HUES64 (cell line): ENCODE measurements around the gene SYNC.
"Not testable (repeated sequence)": the region's sequence is repeated elsewhere in the genome, so short reads cannot be mapped to it uniquely, and the experiment has no call there.

ENCODE experiments used
- H3K27ac ChIP-seq: 2 replicates; pipeline ENCODE4 v1.7.0; 2013; ENCODE audit warnings: low read depth, low read length, inconsistent platforms
- H3K27me3 ChIP-seq: 2 replicates; pipeline ENCODE4 v1.6.1; 2013; ENCODE audit warnings: mild to moderate bottlenecking, low read length; ENCODE audit not compliant: insufficient read depth
- H3K36me3 ChIP-seq: 2 replicates; pipeline ENCODE4 v1.6.1; 2013; ENCODE audit warnings: mild to moderate bottlenecking, low read length; ENCODE audit not compliant: insufficient read depth
- H3K4me1 ChIP-seq: 2 replicates; pipeline ENCODE4 v1.6.1; 2013; ENCODE audit warnings: mild to moderate bottlenecking, low read length, moderate library complexity; ENCODE audit not compliant: insufficient read depth
- H3K4me3 ChIP-seq: 2 replicates; pipeline ENCODE4 v1.5.1; 2013; ENCODE audit warnings: mild to moderate bottlenecking, low read length, moderate library complexity
- H3K9ac ChIP-seq: 2 replicates; pipeline ENCODE4 v1.6.1; 2013; ENCODE audit warnings: mild to moderate bottlenecking, low read depth, low read length
- H3K9me3 ChIP-seq: 2 replicates; pipeline ENCODE4 v1.6.1; 2013; ENCODE audit warnings: low read depth, low read length; ENCODE audit not compliant: insufficient read depth
- WGBS: fragments of 150-250, 120-280 bp; methylation state at CpG from one replicate; pipeline ENCODE4 v1.1.7; 2013; ENCODE audit warnings: missing lambda C conversion rate; 5-methylcytosine and 5-hydroxymethylcytosine counted together

The SYNC gene

GRCh38 chr1:32719681-32720275 is 17.2 kb upstream of the SYNC start:
- Histone ChIP-seq H3K36me3 (no peaks in the 10 kb centered on the region), H3K4me1 (peaks cover 15% of the 10 kb centered on the region), H3K27me3 (no peaks in the 10 kb centered on the region), H3K4me3 (no peak overlapping the region), H3K27ac (no peak overlapping the region), H3K9me3 (no peaks in the 10 kb centered on the region), H3K9ac (no peak overlapping the region)
- 95% methylated on average over 4 of the region's 4 CpGs for WGBS

DNA sequence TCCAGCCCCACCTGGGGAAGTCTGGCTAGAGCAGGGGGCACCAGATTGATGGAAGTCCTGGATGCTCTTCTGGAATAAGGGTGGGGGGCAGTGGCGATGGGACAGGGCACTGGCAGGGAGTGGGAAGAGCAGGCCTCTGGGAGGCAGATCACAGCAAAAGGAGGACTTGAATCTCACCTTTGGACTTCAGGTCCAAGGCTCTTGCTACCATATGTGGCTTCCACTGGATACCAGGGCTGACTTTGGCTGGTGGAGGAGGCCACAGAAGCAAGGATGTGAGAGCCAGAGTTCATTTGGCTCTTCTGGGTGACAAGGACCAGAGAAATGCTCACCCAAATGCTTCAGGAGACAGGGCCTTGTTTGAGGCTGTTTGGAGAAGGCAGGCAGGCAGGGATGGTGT is 16.0 kb upstream of the SYNC start:
- Histone ChIP-seq H3K27me3 (no peaks in the 10 kb centered on the region), H3K36me3 (no peaks in the 10 kb centered on the region), H3K9me3 (no peaks in the 10 kb centered on the region), H3K4me3 (no peak overlapping the region), H3K4me1 (peaks cover 12% of the 10 kb centered on the region), H3K27ac (no peak overlapping the region), H3K9ac (no peak overlapping the region)
- 89% methylated on average over 1 of the region's 1 CpG for WGBS

- Histone ChIP-seq H3K4me1 (peaks cover 12% of the 10 kb centered on the region), H3K27ac (no peak overlapping the region)
These were observed 15.5 kb upstream of the SYNC start for GRCh38 chr1:32718036-32718435.

DNA sequence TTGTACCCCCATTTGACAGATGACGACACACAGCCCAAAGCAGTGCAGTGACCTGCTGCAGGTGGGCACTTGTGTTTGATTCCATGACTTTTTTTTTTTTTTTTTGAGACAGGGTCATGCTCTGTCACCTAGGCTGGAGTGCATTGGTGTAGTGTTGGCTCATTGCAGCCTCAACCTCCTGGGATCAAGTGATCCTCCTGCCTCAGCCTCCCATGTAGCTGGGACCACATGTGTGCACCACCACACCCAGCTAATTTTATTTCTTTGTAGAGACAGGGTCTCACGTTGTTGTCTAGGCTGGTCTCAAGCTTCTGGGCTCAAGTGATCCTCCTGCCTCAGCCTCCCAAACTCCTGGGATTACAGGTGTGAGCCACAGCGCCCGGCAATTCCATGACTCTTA is 14.9 kb upstream of the SYNC start:
- 97% methylated on average over 4 of the region's 4 CpGs for WGBS
- H3K36me3 ChIP-seq: no peaks in the 10 kb centered on the region
- no peak overlapping the region for H3K4me3 ChIP-seq
- 0 out of 2 replicates have a peak overlapping the region, but pooled peaks have one; percentile 14 for H3K27ac ChIP-seq
- no peak overlapping the region for H3K9ac ChIP-seq
- H3K4me1 ChIP-seq: peaks cover 12% of the 10 kb centered on the region
- H3K9me3 ChIP-seq: no peaks in the 10 kb centered on the region
- H3K27me3 ChIP-seq: no peaks in the 10 kb centered on the region

More at GRCh38 chr1:32718036-32718435, 15.5 kb upstream of the SYNC start:
- H3K9ac ChIP-seq: no peak overlapping the region
- H3K4me3 ChIP-seq: no peak overlapping the region
- no peaks in the 10 kb centered on the region for H3K36me3 ChIP-seq
- no peaks in the 10 kb centered on the region for H3K9me3 ChIP-seq
- 100% methylated on average over 2 of the region's 2 CpGs for WGBS
- H3K27me3 ChIP-seq: no peaks in the 10 kb centered on the region

- no peaks in the 10 kb centered on the region for H3K9me3 ChIP-seq
- H3K27me3 ChIP-seq: no peaks in the 10 kb centered on the region
- peaks cover 12% of the 10 kb centered on the region for H3K4me1 ChIP-seq
- H3K9ac ChIP-seq: no peak overlapping the region; the same call in 1 of the 2 replicates
- H3K27ac ChIP-seq: peak overlapping the region; percentile 14; the same call in 1 of the 2 replicates
- peak overlapping the region; percentile 26 for H3K4me3 ChIP-seq
- H3K36me3 ChIP-seq: no peaks in the 10 kb centered on the region
- 24% methylated on average over 9 of the region's 9 CpGs for WGBS
These were observed 14.0 kb upstream of the SYNC start for GRCh38 chr1:32716312-32717148.

DNA sequence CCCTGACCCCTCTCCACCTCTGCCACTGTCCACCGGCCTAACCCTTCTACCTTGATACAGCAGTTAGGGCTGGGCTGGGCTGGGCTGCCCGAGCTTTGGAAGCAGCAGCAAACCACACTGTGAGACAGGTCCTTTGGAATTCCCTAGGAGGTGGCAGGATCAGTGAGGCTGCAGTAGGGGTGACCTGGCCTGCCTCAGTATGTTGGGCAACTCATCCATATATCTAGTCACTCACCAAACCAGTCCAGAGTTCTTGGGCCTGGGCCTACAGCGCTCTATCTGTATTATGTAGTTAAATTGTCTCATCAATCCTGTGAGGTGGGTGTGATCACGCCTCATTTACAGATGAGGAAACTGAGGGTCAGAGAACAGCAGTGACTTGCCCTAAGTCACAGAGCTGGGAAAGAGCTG is 13.3 kb upstream of the SYNC start:
- no peaks in the 10 kb centered on the region for H3K9me3 ChIP-seq
- no peak overlapping the region for H3K9ac ChIP-seq
- 84% methylated on average over 4 of the region's 4 CpGs for WGBS
- H3K27me3 ChIP-seq: no peaks in the 10 kb centered on the region
- H3K36me3 ChIP-seq: no peaks in the 10 kb centered on the region
- H3K27ac ChIP-seq: no peak overlapping the region; the same call in 1 of the 2 replicates
- peaks cover 12% of the 10 kb centered on the region for H3K4me1 ChIP-seq
- H3K4me3 ChIP-seq: no peak overlapping the region

DNA sequence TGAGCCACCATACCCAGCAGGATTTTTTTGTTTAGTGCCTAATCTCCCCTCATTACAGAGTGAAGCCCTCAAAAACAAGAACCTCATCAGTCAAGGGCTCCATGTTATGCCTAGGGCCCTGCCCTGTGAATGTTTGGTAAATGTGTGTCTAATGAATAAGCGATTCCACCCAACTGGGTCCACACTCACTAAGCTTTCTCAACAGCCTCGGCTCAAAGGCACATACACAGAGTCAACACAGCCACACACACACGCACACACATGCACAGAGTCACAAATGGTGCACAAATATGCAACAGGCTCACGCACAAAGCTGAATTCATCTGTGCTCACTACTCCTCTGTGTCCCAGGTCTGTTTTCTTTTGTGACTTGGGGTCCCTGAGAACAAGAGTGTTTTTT is 11.7 kb upstream of the SYNC start:
- H3K4me1 ChIP-seq: peaks cover 12% of the 10 kb centered on the region
- H3K4me3 ChIP-seq: no peak overlapping the region
- H3K27ac ChIP-seq: no peak overlapping the region
- H3K27me3 ChIP-seq: no peaks in the 10 kb centered on the region
- H3K9ac ChIP-seq: no peak overlapping the region
- no peaks in the 10 kb centered on the region for H3K9me3 ChIP-seq
- no peaks in the 10 kb centered on the region for H3K36me3 ChIP-seq
- 92% methylated on average over 4 of the region's 4 CpGs for WGBS

- no peak overlapping the region for H3K27ac ChIP-seq
- no peaks in the 10 kb centered on the region for H3K36me3 ChIP-seq
- H3K9me3 ChIP-seq: no peaks in the 10 kb centered on the region
- no peak overlapping the region for H3K4me3 ChIP-seq
- no peak overlapping the region for H3K9ac ChIP-seq
- H3K27me3 ChIP-seq: no peaks in the 10 kb centered on the region
- peaks cover 12% of the 10 kb centered on the region for H3K4me1 ChIP-seq
- WGBS: 74% methylated on average over 10 of the region's 10 CpGs
These were observed 10.5 kb upstream of the SYNC start for GRCh38 chr1:32713081-32713480.

DNA sequence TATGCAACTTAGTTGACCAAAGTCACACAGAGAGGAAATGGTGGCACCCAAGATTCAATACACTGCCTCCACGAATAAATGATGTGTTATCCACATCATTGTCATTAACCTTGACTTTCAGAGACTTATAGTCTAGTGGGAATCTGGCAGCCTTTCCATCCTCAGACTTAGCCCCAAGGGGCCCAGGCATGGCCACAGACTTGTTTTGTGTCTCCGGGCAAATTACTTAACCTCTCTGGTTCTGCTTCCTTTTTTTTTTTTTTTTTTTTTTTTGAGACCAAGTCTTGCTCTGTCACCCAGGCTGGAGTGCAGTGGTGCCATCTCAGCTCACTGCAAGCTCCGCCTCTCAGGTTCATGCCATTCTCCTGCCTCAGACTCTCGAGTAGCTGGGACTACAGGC is 8.7 kb upstream of the SYNC start:
- not testable (repeated sequence) for H3K27me3 ChIP-seq, H3K9ac ChIP-seq, H3K9me3 ChIP-seq, H3K36me3 ChIP-seq, H3K4me1 ChIP-seq, H3K4me3 ChIP-seq, H3K27ac ChIP-seq
- WGBS: 84% methylated on average over 4 of the region's 4 CpGs

DNA sequence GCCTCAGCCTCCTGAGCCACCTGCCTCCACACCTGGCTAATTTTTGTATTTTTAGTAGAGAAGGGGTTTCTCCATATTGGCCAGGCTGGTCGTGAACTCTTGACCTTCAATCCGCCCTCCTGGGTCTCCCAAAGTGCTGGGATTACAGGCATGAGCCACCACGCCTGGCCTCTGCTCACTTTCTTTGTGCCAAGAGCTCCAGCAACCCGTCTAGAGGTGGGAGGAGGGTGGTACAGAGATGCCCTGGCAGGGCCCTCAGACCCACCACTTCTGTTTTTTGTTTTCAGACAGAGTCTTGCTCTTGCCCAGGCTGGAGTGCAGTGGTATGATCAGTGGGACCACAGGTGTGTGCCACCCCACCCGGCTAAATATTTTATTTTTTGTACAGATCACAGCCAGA is 6.9 kb upstream of the SYNC start:
- Histone ChIP-seq H3K9me3 (no peaks in the 10 kb centered on the region), H3K27ac (no peak overlapping the region), H3K4me3 (no peak overlapping the region), H3K36me3 (no peaks in the 10 kb centered on the region), H3K9ac (no peak overlapping the region), H3K4me1 (no peaks in the 10 kb centered on the region), H3K27me3 (0 out of 2 replicates have a peak, but pooled peaks cover 4% of the 10 kb centered on the region)
- WGBS: 67% methylated on average over 5 of the region's 5 CpGs

DNA sequence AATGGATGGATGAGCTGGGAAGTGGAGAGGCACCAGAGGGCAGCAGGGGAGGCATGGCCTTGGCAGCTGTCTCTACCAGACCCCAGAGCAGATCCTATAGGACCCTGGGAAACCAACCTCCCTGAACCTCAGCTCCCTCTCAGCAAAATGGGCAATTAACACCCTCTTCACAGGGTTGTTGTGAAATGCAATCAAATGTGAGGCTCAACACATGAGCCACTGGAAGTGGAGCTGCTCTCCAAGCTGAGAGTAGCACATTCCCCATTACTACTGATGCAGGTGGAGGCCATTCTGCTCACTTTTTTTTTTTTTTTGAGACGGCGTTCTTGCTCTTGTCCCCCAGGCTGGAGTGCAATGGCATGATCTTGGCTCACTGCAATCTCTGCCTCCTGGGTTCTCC is 6.5 kb upstream of the SYNC start:
- H3K27me3 ChIP-seq: peaks cover 7% of the 10 kb centered on the region
- H3K4me3 ChIP-seq: no peak overlapping the region
- H3K4me1 ChIP-seq: no peaks in the 10 kb centered on the region
- no peak overlapping the region for H3K27ac ChIP-seq
- 65% methylated on average over 2 of the region's 2 CpGs for WGBS
- no peak overlapping the region for H3K9ac ChIP-seq
- H3K9me3 ChIP-seq: no peaks in the 10 kb centered on the region
- H3K36me3 ChIP-seq: no peaks in the 10 kb centered on the region
